ENCODE data around the gene LY6G6C.

LY6G6C gene

DNA sequence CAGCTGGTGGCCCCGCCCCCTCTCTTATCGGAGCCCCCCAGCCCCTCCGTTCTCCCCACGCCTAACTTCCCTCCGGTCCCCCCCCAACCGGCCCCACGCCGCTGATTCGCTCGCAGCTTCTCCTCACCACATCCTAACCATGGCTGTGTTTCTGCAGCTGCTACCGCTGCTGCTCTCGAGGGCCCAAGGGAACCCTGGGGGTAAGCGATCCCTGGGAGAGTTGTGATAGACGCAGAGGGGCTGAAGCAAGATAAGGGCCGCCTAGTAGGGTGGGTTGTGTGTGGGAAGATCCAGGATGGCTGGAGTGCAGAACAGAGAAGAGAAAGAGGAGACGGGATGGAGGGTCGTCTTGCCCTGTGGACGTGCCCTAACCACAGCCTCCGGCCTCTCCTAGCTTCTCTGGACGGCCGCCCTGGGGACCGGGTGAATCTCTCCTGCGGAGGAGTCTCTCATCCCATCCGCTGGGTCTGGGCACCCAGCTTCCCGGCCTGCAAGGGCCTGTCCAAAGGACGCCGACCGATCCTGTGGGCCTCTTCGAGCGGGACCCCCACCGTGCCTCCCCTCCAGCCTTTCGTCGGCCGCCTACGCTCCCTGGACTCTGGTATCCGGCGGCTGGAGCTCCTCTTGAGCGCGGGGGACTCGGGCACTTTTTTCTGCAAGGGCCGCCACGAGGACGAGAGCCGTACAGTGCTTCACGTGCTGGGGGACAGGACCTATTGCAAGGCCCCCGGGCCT, 1.9 kb upstream of the LY6G6C start, which contains the start of gene MPIG6B:
Gene MPIG6B (plus strand): TSS at position 129 of the 735 bp plus-strand sequence. CDS start 11 bp downstream, at position 140.
- H3K9me3 ChIP-seq (ENCODE audit: low read length), result no peaks in the 10 kb centered on the region

DNA sequence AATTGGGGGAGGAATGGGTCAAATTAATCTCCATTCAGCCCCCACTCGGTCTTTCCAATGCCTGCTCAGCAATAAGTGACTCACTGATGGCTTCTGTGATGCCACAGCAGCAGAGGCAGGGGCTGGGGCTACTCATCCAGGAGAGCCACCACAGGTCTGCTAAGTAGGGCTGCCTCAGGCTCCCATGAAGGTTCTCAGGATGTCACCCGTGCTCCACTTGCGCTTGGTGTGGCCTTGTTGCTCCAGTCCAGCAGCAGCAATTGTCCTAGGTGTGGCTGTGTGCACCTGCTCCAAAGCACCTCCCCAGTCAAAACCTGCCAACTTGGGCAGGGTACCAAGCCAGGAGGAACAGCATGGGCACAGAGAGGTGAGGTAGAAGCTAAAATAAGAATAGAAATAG, 627 bp upstream of the LY6G6C start:
- Histone ChIP-seq H3K4me1 (ENCODE audit: insufficient read depth, low read length, severe bottlenecking) (peaks cover 8% of the 10 kb centered on the region), H3F3A (ENCODE audit: insufficient read depth, low read length) (0 out of 2 replicates have a peak, but pooled peaks cover under 1% of the 10 kb centered on the region), H4K20me1 (ENCODE audit: insufficient read depth, low read length) (no peaks in the 10 kb centered on the region), H3K9me2 (ENCODE audit: low read depth, low read length) (no peaks in the 10 kb centered on the region), H3K4me2 (ENCODE audit: low read length) (no peak overlapping the region), H3K27me3 (ENCODE audit: insufficient read depth, low read length) (0 out of 2 replicates have a peak, but pooled peaks cover 3% of the 10 kb centered on the region), H3K27ac (ENCODE audit: low read depth, low read length, poor library complexity, severe bottlenecking) (no peak overlapping the region), H3K9ac (ENCODE audit: low read length) (no peak overlapping the region), H3K36me3 (ENCODE audit: insufficient read depth, low read length) (peaks cover 8% of the 10 kb centered on the region; the same call in 1 of the 2 replicates), H3K4me3 (ENCODE audit: low read depth, low read length, poor library complexity, severe bottlenecking) (no peak overlapping the region), H2AFZ (ENCODE audit: low read length) (no peak overlapping the region), H3K9me3 (ENCODE audit: low read length) (no peaks in the 10 kb centered on the region), H3K79me2 (ENCODE audit: insufficient read depth, low read length) (no peaks in the 10 kb centered on the region)
- no peak for TF ChIP-seq EZH2 (IDR thresholded peaks at IDR 0.05; ENCODE audit: borderline replicate concordance, low read length)
- TF ChIP-seq, protein P1, sequence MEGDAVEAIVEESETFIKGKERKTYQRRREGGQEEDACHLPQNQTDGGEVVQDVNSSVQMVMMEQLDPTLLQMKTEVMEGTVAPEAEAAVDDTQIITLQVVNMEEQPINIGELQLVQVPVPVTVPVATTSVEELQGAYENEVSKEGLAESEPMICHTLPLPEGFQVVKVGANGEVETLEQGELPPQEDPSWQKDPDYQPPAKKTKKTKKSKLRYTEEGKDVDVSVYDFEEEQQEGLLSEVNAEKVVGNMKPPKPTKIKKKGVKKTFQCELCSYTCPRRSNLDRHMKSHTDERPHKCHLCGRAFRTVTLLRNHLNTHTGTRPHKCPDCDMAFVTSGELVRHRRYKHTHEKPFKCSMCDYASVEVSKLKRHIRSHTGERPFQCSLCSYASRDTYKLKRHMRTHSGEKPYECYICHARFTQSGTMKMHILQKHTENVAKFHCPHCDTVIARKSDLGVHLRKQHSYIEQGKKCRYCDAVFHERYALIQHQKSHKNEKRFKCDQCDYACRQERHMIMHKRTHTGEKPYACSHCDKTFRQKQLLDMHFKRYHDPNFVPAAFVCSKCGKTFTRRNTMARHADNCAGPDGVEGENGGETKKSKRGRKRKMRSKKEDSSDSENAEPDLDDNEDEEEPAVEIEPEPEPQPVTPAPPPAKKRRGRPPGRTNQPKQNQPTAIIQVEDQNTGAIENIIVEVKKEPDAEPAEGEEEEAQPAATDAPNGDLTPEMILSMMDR (IDR thresholded peaks at IDR 0.05; ENCODE audit: low read length), result no peak

More for the DNA sequence above, 1.9 kb upstream of the LY6G6C start, which contains the start of gene MPIG6B:
- H4K20me1 ChIP-seq (ENCODE audit: insufficient read depth, low read length), result no peaks in the 10 kb centered on the region
- H3K9me2 ChIP-seq (ENCODE audit: low read depth, low read length), result no peaks in the 10 kb centered on the region
- H3K4me1 ChIP-seq (ENCODE audit: insufficient read depth, low read length, severe bottlenecking), result peaks cover 20% of the 10 kb centered on the region
- H3K36me3 ChIP-seq (ENCODE audit: insufficient read depth, low read length), result peaks cover 8% of the 10 kb centered on the region; the same call in 1 of the 2 replicates
- no peak within 1 kb of the TSS for H3K27ac ChIP-seq (ENCODE audit: low read depth, low read length, poor library complexity, severe bottlenecking)
- H3K4me3 ChIP-seq (ENCODE audit: low read depth, low read length, poor library complexity, severe bottlenecking), result no peak within 1 kb of the TSS
- H3K9ac ChIP-seq (ENCODE audit: low read length), result no peak within 1 kb of the TSS
- H3K27me3 ChIP-seq (ENCODE audit: insufficient read depth, low read length), result 0 out of 2 replicates have a peak, but pooled peaks cover 3% of the 10 kb centered on the region
- no peak for TF ChIP-seq EZH2 (IDR thresholded peaks at IDR 0.05; ENCODE audit: borderline replicate concordance, low read length)
- TF ChIP-seq, protein P1 (IDR thresholded peaks at IDR 0.05; ENCODE audit: low read length), result no peak
- no peak within 1 kb of the TSS for H2AFZ ChIP-seq (ENCODE audit: low read length)
- H3K4me2 ChIP-seq (ENCODE audit: low read length), result no peak within 1 kb of the TSS
- H3F3A ChIP-seq (ENCODE audit: insufficient read depth, low read length), result peaks cover 5% of the 10 kb centered on the region; the same call in 1 of the 2 replicates
- H3K79me2 ChIP-seq (ENCODE audit: insufficient read depth, low read length), result no peaks in the 10 kb centered on the region

DNA sequence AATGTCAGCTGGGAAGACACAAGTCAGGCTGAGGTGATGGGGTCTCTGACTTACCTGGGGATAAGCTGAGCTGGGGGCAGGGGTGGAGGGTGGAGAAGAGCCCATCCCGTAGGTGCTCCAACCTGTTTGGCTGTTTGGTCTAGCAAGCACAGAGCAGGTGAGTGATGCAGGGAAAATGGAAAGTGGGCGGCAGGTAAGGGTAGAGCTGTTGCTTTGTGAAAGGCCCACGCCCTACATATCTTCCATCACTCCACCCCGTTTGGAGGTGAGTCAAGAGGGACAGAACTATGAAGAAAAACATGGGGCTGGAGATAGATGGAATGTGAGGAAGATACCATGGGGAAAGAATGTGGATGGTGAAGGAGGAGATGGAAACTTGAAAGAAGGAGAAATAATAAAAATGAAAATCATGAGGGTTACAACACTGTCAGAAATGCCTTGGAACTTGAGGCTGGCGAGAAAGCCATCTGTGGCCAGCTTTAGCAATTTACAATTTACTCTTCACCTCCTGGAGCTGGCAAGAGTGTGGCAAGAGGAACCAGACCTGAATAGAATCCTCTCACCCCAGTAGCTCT, 1.3 kb downstream of the LY6G6C start:
- Histone ChIP-seq H4K20me1 (ENCODE audit: insufficient read depth, low read length) (no peaks in the 10 kb centered on the region), H3K4me3 (ENCODE audit: low read depth, low read length, poor library complexity, severe bottlenecking) (no peak overlapping the region), H3K4me2 (ENCODE audit: low read length) (no peak overlapping the region), H3K9me3 (ENCODE audit: low read length) (no peaks in the 10 kb centered on the region), H3K9me2 (ENCODE audit: low read depth, low read length) (no peaks in the 10 kb centered on the region), H3K36me3 (ENCODE audit: insufficient read depth, low read length) (no peaks in the 10 kb centered on the region), H3K27me3 (ENCODE audit: insufficient read depth, low read length) (peaks cover 3% of the 10 kb centered on the region; the same call in 1 of the 2 replicates), H3K9ac (ENCODE audit: low read length) (no peak overlapping the region), H2AFZ (ENCODE audit: low read length) (no peak overlapping the region), H3K4me1 (ENCODE audit: insufficient read depth, low read length, severe bottlenecking) (no peaks in the 10 kb centered on the region), H3F3A (ENCODE audit: insufficient read depth, low read length) (0 out of 2 replicates have a peak, but pooled peaks cover 4% of the 10 kb centered on the region), H3K27ac (ENCODE audit: low read depth, low read length, poor library complexity, severe bottlenecking) (no peak overlapping the region), H3K79me2 (ENCODE audit: insufficient read depth, low read length) (no peaks in the 10 kb centered on the region)
- TF ChIP-seq EZH2 (IDR thresholded peaks at IDR 0.05; ENCODE audit: borderline replicate concordance, low read length), result no peak
- TF ChIP-seq, protein P1 (IDR thresholded peaks at IDR 0.05; ENCODE audit: low read length), result no peak
